H1 (cell line): ENCODE data around the gene RBM47. TPM values are rescaled to one million over a fixed set of nuclear protein-coding genes. Genes with fewer than 3 reads are reported as not detected.

Source experiments
- CTCF ChIA-PET: fragments of 300-600 bp; sonication (Branson Sonifier 250); formaldehyde crosslinking; loops from one replicate; lab custom pipeline; 2021; ENCODE audit not compliant: partially characterized antibody; lab: Charles Lee
- POLR2A ChIA-PET: fragments of 300-600 bp; sonication (Branson Sonifier 250); formaldehyde crosslinking; loops from one replicate; lab custom pipeline; 2021; ENCODE audit warnings: inconsistent platforms; ENCODE audit not compliant: partially characterized antibody; lab: Charles Lee
- DNase-seq, 2 experiments: peaks; one replicate each; pipeline versions ENCODE4 v3.0.0 to v3.0.0-alpha.2; 2010 to 2022; ENCODE audit warnings: low spot score in 2 of 2, low read depth in 1 of 2, mixed read lengths in 1 of 2
- FAIRE-seq: peaks from 2 replicates; lab custom pipeline; 2011; peaks lifted over from hg19 to GRCh38; lab: Jason Lieb, UNC
- H2AFZ ChIP-seq: 2 replicates; pipeline ENCODE4 v1.8.1; 2012; ENCODE audit warnings: low read length, inconsistent platforms
- H2AK5ac ChIP-seq: 2 replicates; pipeline ENCODE4 v1.6.1; 2013; ENCODE audit warnings: low read depth, low read length
- H2BK120ac ChIP-seq: replicated peaks from 2 replicates; pipeline ENCODE3; 2013; ENCODE audit warnings: low read depth, low read length, inconsistent platforms
- H2BK12ac ChIP-seq: 2 replicates; pipeline ENCODE4 v1.6.1; 2013; ENCODE audit warnings: low read depth, low read length
- H2BK15ac ChIP-seq: 2 replicates; pipeline ENCODE4 v1.6.1; 2013; ENCODE audit warnings: low read length
- H2BK20ac ChIP-seq: 2 replicates; pipeline ENCODE4 v1.6.1; 2013; ENCODE audit warnings: low read length
- H2BK5ac ChIP-seq: 2 replicates; pipeline ENCODE4 v1.6.1; 2013; ENCODE audit warnings: low read depth, low read length
- H3K14ac ChIP-seq: 2 replicates; pipeline ENCODE4 v1.6.1; 2013; ENCODE audit warnings: inconsistent platforms; ENCODE audit not compliant: insufficient read length
- H3K18ac ChIP-seq: 2 replicates; pipeline ENCODE4 v1.6.1; 2013; ENCODE audit warnings: low read length; ENCODE audit errors: extremely low read depth
- H3K23ac ChIP-seq: 2 replicates; pipeline ENCODE4 v1.6.1; 2013; ENCODE audit warnings: inconsistent platforms; ENCODE audit not compliant: insufficient read length
- H3K23me2 ChIP-seq: 2 replicates; pipeline ENCODE4 v1.6.1; 2013; ENCODE audit warnings: low read depth, low read length
- H3K27ac ChIP-seq: 2 replicates; pipeline ENCODE4 v1.6.1; 2011; ENCODE audit warnings: low read depth, low read length, inconsistent platforms
- H3K27me3 ChIP-seq, 4 experiments: replicated peaks in 1 of 4; 1 replicate in 1 of 4; 2 replicates in 3 of 4; pipeline versions ENCODE4 v1.6.1 to v1.8.1; 2011 to 2013; ENCODE audit warnings: low read length in 3 of 4, mild to moderate bottlenecking in 3 of 4, inconsistent platforms in 2 of 4, mixed read lengths in 2 of 4, moderate library complexity in 1 of 4; ENCODE audit not compliant: control insufficient read depth in 3 of 4, insufficient read depth in 3 of 4; ENCODE audit errors: extremely low read depth in 1 of 4
- H3K36me3 ChIP-seq, 4 experiments: 2 replicates each; pipeline versions ENCODE4 v1.6.1 to v1.8.1; 2011 to 2013; ENCODE audit warnings: mild to moderate bottlenecking in 4 of 4, low read length in 3 of 4, moderate library complexity in 2 of 4, control low read depth in 1 of 4, inconsistent platforms in 1 of 4; ENCODE audit not compliant: insufficient read depth in 4 of 4, control insufficient read depth in 2 of 4
- H3K4ac ChIP-seq: replicated peaks from 2 replicates; pipeline ENCODE3; 2013; ENCODE audit warnings: low read length, low read depth, mixed read lengths, inconsistent platforms; ENCODE audit not compliant: insufficient read length
- H3K4me1 ChIP-seq, 4 experiments: replicated peaks in 1 of 4; 1 replicate in 1 of 4; 2 replicates in 3 of 4; pipeline versions ENCODE4 v1.6.1 to v1.8.1; 2011 to 2013; ENCODE audit warnings: low read length in 3 of 4, inconsistent platforms in 2 of 4, mixed read lengths in 1 of 4; ENCODE audit not compliant: insufficient read depth in 4 of 4, control insufficient read depth in 3 of 4
- H3K4me2 ChIP-seq, 2 experiments: 2 replicates each; pipeline versions ENCODE4 v1.6.1 to v1.8.1; 2011 to 2013; ENCODE audit warnings: low read depth in 2 of 2, low read length in 2 of 2, control low read depth in 1 of 2, inconsistent platforms in 1 of 2, mild to moderate bottlenecking in 1 of 2; ENCODE audit not compliant: insufficient read depth in 1 of 2
- H3K4me3 ChIP-seq, 4 experiments: fragments of 200-600, 300-600 bp in 1 of 4; sonication (generic), shearing (Covaris generic), sonication (Bioruptor Twin) in 1 of 4; 2 replicates each; pipeline versions ENCODE4 v1.5.1 to v1.8.1; 2011 to 2016; ENCODE audit warnings: low read length in 4 of 4, low read depth in 3 of 4, control low read depth in 2 of 4, inconsistent platforms in 2 of 4, mild to moderate bottlenecking in 2 of 4, mixed read lengths in 1 of 4, moderate library complexity in 1 of 4; ENCODE audit not compliant: insufficient read depth in 2 of 4; ENCODE audit errors: extremely low read depth in 1 of 4
- H3K56ac ChIP-seq: replicated peaks from 2 replicates; pipeline ENCODE3; 2013; ENCODE audit warnings: low read depth, mild to moderate bottlenecking, mixed read lengths, low read length, inconsistent platforms; ENCODE audit not compliant: insufficient read length
- H3K79me1 ChIP-seq: 2 replicates; pipeline ENCODE4 v1.6.1; 2013; ENCODE audit warnings: low read depth, low read length, control low read depth
- H3K79me2 ChIP-seq, 2 experiments: 2 replicates each; pipeline versions ENCODE4 v1.6.1 to v1.8.1; 2012 to 2013; ENCODE audit warnings: low read length in 2 of 2, mild to moderate bottlenecking in 2 of 2, inconsistent platforms in 1 of 2; ENCODE audit not compliant: insufficient read depth in 2 of 2, control insufficient read depth in 1 of 2
- H3K9ac ChIP-seq, 4 experiments: replicated peaks in 1 of 4; 1 replicate in 1 of 4; 2 replicates in 3 of 4; pipeline versions ENCODE4 v1.6.1 to v1.8.1; 2011 to 2013; ENCODE audit warnings: low read depth in 3 of 4, low read length in 3 of 4, control low read depth in 2 of 4, mild to moderate bottlenecking in 2 of 4, moderate library complexity in 2 of 4, inconsistent platforms in 1 of 4; ENCODE audit errors: extremely low read depth in 1 of 4
- H3K9me3 ChIP-seq, 2 experiments: 2 replicates each; pipeline versions ENCODE4 v1.6.1 to v1.8.1; 2012 to 2013; ENCODE audit warnings: mild to moderate bottlenecking in 2 of 2, moderate library complexity in 2 of 2, control low read depth in 1 of 2, inconsistent platforms in 1 of 2, low read depth in 1 of 2, low read length in 1 of 2, mixed read lengths in 1 of 2; ENCODE audit not compliant: insufficient read depth in 2 of 2
- H4K20me1 ChIP-seq, 2 experiments: replicated peaks in 1 of 2; 2 replicates each; pipeline versions ENCODE3 to v1.8.1; 2011 to 2013; ENCODE audit warnings: inconsistent platforms in 2 of 2, low read length in 2 of 2, mild to moderate bottlenecking in 1 of 2; ENCODE audit not compliant: insufficient read depth in 2 of 2, control insufficient read depth in 1 of 2
- H4K5ac ChIP-seq: 2 replicates; pipeline ENCODE4 v1.6.1; 2013; ENCODE audit warnings: low read length, low read depth, mixed read lengths, inconsistent platforms; ENCODE audit not compliant: insufficient read length
- H4K8ac ChIP-seq: 2 replicates; pipeline ENCODE4 v1.8.0; 2013; ENCODE audit warnings: mild to moderate bottlenecking, moderate library complexity, low read length, inconsistent platforms; ENCODE audit not compliant: insufficient read depth; ENCODE audit errors: extremely low read depth
- H4K91ac ChIP-seq: replicated peaks from 2 replicates; pipeline ENCODE3; 2013; ENCODE audit warnings: low read length, mixed read lengths, inconsistent platforms; ENCODE audit not compliant: insufficient read length
- EZH2 ChIP-seq: fragments of 200-600 bp; sonication (generic); IDR thresholded peaks from 2 replicates; pipeline ENCODE4 v1.7.1; 2012; ENCODE audit warnings: low read depth, mild to moderate bottlenecking, moderate library complexity, low read length, inconsistent platforms; ENCODE audit not compliant: severe bottlenecking
- RNF2 ChIP-seq: fragments of 200-900, 300-1000 bp; sonication (generic); IDR thresholded peaks from 2 replicates; pipeline ENCODE4 v1.7.1; 2016; ENCODE audit warnings: borderline replicate concordance, low read depth, mild to moderate bottlenecking, antibody characterized with exemption, low read length; ENCODE audit not compliant: poor library complexity, severe bottlenecking; ENCODE audit errors: missing control alignments
- RXRA ChIP-seq: IDR thresholded peaks from 2 replicates; pipeline ENCODE4 v1.6.1; 2011; ENCODE audit warnings: low read depth, mild to moderate bottlenecking, low read length, moderate library complexity; ENCODE audit not compliant: insufficient read depth
- SIRT6 ChIP-seq: IDR thresholded peaks from one replicate; pipeline ENCODE4 v1.7.1; 2012; ENCODE audit warnings: low read length, inconsistent platforms
- SRF ChIP-seq: IDR thresholded peaks from 2 replicates; pipeline ENCODE4 v1.6.1; 2011; ENCODE audit warnings: mild to moderate bottlenecking, low read depth, low read length, moderate library complexity
- WGBS, 2 experiments: shearing (Covaris generic) in 1 of 2; methylation state at CpG; one replicate each; pipeline versions ENCODE4 v1.1.6 to v1.1.7; 2013 to 2015; ENCODE audit warnings: low lambda C conversion rate in 2 of 2, mixed read lengths in 2 of 2, inconsistent platforms in 1 of 2, low coverage in 1 of 2, missing lambda C conversion rate in 1 of 2; ENCODE audit not compliant: insufficient replicate concordance in 2 of 2, insufficient coverage in 1 of 2, insufficient read length in 1 of 2; ENCODE audit errors: extremely low coverage in 1 of 2, missing lambda C conversion rate in 1 of 2; 5-methylcytosine and 5-hydroxymethylcytosine counted together
- polyA plus RNA-seq, 7 experiments: library from polyadenylated mRNA; depleted of rRNA in 3 of 7; stranded (reverse) in 5 of 7; unstranded in 2 of 7; fragments of >200 nt in 5 of 7; fragments of 200-250 nt in 2 of 7; gene quantifications; 1 replicate in 5 of 7; 2 replicates in 1 of 7; 4 replicates in 1 of 7; pipeline versions ENCODE4 v1.2.1 to v1.2.3, GENCODE V29; 2011 to 2013; ENCODE audit warnings: missing spikeins in 2 of 7, mixed read lengths in 2 of 7
- total RNA-seq: library from RNA; stranded (reverse); fragmentation: NEBNext Ultra II Directional; extraction: Animal tissue kit (Norgen Biotek cat#: 25700); gene quantifications from 2 replicates; pipeline ENCODE4 v1.2.1, GENCODE V29; 2021
- TF ChIP-seq, protein P1 (sequence below): IDR thresholded peaks from 2 replicates; pipeline ENCODE4 v1.6.1; 2011; ENCODE audit warnings: low read length, improper control_type of control experiment

Gene RBM47
- total and polyA plus RNA-seq, 2 of the 8 experiments (the other 6 are each of a cell fraction or from before 2014, with no cell fraction given), result 42.8 to 78.9 TPM

DNA sequence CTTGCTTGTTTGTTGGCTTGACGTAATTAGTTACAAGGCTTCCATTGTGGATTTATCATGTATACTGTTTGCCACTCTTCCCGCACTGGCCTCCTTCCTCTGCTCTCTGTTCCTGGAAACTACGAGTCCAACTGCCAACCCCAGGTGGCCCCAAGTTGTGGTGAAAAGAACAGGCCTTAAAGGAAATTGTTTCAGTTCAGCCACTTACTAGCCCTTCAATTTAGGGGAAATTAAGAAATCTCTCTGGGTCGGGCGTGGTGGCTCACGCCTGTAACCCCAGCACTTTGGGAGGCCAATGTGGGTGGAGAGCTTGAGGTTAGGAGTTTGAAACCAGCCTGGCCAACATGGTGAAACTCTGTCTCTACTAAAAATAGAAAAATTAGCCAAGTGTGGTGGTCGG lies 28.0 kb downstream of the RBM47 start:
- WGBS, 2 experiments, result 92% methylated on average over 7 of the region's 7 CpGs; no CpG with 5 or more reads in 1 of the 2 experiments
- TF ChIP-seq SRF, result no peak
- no peak for TF ChIP-seq RXRA
- TF ChIP-seq EZH2, result no peak
- no peak for TF ChIP-seq RNF2
- TF ChIP-seq SIRT6, result no peak
- TF ChIP-seq, protein P1, sequence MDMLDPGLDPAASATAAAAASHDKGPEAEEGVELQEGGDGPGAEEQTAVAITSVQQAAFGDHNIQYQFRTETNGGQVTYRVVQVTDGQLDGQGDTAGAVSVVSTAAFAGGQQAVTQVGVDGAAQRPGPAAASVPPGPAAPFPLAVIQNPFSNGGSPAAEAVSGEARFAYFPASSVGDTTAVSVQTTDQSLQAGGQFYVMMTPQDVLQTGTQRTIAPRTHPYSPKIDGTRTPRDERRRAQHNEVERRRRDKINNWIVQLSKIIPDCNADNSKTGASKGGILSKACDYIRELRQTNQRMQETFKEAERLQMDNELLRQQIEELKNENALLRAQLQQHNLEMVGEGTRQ, result no peak

More for the DNA sequence above, 28.0 kb downstream of the RBM47 start:
- Histone ChIP-seq H3K14ac (no peak overlapping the region), H3K27ac (no peak overlapping the region), H3K79me2 (peaks cover 0 to 70% of the 10 kb centered on the region in 2 experiments; a peak in 2 of 4 replicates), H2BK20ac (no peak overlapping the region), H3K9me3 (no peaks in the 10 kb centered on the region), H4K5ac (no peak overlapping the region), H2AK5ac (no peak overlapping the region), H2AFZ (no peak overlapping the region), H3K9ac (no peak overlapping the region), H4K8ac (no peak overlapping the region), H3K79me1 (peaks cover 2% of the 10 kb centered on the region; the same call in 1 of the 2 replicates), H2BK15ac (no peak overlapping the region), H3K4me1 (peaks cover 0 to 3% (median 0%) of the 10 kb centered on the region in 4 experiments; a peak in 1 of 7 replicates), H3K4ac (no peak overlapping the region), H3K56ac (no peak overlapping the region), H3K27me3 (no peaks in the 10 kb centered on the region), H3K23me2 (no peaks in the 10 kb centered on the region), H4K91ac (no peak overlapping the region), H4K20me1 (peaks cover 2 to 3% of the 10 kb centered on the region in 2 experiments), H3K4me2 (no peak overlapping the region), H2BK12ac (no peak overlapping the region), H2BK5ac (no peak overlapping the region), H2BK120ac (no peak overlapping the region), H3K36me3 (no peaks in the 10 kb centered on the region; a peak in 1 of 8 replicates), H3K4me3 (no peak overlapping the region), H3K23ac (no peak overlapping the region), H3K18ac (no peak overlapping the region)
- ChIA-PET CTCF (interaction anchor here (1.3 kb wide), 1 partner anchor 20 kb away, joined by 3 read pairs; no protein-coding TSS in a partner anchor), POLR2A (interaction anchor here (1.3 kb wide), 1 partner anchor 20 kb away, joined by 4 read pairs; no protein-coding TSS in a partner anchor)
- FAIRE-seq (no peak), DNase-seq (no peak)
